ENCODE results near the gene CTDP1.
"Not testable (repeated sequence)": the region's sequence is repeated elsewhere in the genome, so short reads cannot be mapped to it uniquely, and the experiment has no call there.

The CTDP1 gene

DNA sequence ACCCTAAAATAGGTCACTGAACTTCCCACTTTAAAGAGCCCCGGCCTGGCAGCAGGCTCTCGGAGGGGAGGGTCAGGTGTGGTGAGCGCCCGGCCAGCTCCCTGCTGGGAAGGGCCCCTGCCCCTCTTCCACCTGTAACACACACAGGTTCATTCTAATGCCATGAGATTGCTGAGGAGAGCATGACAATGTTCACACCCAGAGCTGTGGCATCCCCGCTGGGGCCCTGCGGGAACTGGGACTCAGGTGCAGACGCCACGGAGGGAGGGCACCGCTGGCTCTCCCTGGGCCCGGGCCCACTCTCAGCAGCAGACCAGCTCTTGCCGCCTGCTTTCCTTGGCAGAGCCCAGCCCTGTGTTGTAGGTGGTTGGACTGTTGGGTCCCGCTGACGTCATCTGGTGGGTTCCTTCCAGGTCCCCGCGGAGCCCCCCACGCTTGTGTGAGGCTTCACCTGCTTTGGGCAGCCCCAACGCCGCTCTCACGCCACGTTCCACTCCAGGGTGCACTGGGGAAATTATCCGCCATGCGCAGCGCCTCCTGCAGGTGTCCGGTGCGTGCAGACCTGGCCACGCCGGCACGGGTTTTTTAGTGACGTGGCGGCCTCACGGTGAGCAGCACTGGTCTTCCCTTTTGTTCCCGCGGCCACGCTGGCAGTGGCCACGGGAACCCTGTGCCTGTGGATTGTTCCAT is 67.7 kb downstream of the CTDP1 start:
- DNase-seq = no peak

DNA sequence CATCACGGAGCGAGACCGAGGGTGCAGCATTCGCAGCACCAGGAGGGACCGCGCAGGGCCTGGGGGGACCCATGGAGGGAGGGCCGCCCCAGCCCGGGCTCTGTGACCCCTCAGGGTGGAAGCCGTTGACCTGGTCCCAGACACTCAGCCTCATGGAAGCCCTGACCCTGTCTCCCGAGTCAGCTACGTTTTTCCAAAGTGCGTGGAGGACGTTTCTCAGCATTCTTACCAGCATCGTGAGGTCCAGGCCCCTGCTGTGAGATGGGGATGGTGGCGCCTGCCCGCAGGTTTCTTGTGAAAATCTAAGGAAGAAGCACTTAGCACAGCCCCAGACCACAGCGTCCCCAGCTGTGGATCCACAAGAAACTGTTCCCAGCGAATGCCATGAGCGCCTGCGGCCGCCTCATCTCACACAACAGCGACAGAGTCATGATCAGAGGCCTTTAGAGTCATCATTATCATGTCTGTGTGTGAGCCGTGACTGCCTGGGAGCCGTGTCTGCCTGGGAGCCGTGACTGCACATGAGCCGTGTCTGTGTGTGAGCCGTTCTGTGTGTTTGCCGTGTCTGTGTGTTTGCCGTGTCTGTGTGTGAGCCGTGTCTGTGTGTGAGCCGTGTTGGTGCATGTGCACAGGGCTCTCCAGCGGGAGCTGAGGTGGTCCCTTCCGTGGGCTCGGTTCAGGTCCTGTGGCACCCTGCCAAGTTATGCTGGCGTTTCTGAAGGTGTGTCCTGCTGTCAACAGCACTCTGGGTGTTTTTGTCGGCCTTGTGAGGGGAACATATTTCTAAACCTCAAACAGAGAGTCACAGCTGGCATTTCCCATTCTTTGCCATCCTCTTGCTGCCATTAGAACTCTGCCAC is 68.9 kb downstream of the CTDP1 start:
- no peak for DNase-seq

DNA sequence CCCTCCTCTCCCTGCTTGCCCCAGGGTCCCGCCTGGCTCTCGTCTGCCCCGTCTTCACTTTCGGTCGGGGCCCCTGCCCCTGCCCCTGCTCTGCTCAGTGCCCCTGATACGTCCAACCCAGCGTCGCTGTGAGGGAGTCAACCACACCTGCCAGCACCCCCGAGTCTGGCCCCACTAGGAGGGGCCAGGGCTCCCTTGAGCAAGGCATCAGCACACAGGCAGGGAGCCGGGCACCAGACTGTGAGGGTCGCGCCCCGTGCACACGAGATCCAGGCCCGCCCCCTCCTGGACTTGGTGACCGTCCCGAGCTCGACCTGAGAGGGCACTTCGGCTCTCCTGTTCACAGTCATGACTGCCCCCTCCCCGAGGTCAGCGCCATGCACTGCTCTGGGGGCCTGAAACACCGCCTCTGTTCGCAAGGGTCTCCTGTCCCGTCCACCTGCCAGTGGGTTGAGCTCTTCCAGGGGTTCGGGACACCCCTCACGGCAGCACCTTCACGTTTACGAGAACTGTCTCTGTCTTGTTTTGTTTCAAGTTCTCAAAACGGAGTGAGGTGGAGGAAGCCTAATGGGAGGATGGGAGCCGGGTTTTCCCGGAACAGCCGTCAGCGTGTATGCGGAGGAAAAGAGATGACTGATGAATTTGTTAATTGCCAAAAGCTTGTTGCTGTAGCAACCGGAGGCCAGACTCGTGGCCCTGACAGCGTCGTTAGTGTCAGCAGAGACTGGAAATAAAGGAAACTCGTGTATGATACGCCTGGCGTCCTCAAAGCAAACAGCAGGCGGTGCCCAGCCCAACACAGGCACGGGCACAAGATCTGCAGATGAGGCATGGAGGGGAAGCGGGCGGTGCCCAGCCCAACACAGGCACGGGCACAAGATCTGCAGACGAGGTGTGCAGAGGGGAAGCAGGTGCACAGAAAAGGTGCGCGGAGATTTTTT is 69.9 kb downstream of the CTDP1 start:
- no peak for DNase-seq

DNA sequence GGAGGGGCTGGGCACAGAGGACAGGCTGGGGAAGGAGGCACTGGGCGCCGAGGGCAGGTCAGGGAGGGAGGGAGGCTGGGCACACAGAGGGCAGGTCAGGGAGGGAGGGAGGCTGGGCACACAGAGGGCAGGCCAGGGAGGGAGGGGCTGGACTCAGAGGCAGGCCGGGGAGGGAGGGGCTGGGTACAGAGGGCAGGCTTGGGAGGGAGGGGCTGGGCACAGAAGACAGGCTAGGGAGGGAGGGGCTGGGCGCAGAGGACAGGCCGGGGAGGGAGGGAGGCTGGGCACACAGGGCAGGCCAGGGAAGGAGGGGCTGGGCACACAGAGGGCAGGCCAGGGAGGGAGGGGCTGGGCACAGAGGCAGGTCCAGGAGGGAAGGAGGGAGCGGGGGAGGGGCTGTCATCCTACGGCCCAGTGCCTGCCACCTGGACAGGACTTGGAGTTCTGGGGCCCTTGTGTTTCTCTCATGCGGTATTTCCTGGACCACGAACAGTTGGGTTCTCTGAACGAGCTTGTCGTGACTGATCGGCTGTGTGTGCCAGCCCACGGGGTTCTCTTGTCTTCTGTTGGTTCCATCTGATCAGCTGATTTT is 71.5 kb downstream of the CTDP1 start:
- DNase-seq = no peak

DNA sequence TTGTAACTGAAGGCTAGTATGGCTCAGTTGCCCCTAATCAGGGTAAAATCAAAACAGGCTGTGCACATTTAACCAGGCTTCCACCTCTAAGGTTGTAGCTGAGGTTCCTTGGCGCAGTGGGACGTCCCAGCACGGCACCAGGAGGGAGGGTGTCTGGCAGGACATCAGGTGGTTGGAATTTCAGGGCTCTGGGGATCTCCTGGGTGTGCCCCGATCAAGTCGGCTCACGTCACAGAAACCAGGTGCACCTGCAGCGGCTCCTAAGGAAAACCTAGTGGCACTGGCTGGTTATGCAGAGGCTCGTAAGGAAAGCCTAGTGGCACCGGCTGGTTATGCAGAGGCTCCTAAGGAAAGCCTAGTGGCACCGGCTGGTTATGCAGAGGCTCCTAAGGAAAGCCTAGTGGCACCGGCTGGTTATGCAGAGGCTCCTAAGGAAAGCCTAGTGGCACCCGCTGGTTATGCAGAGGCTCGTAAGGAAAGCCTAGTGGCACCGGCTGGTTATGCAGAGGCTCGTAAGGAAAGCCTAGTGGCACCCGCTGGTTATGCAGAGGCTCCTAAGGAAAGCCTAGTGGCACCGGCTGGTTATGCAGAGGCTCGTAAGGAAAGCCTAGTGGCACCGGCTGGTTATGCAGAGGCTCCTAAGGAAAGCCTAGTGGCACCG is 72.4 kb downstream of the CTDP1 start:
- DNase-seq = not testable (repeated sequence)

DNA sequence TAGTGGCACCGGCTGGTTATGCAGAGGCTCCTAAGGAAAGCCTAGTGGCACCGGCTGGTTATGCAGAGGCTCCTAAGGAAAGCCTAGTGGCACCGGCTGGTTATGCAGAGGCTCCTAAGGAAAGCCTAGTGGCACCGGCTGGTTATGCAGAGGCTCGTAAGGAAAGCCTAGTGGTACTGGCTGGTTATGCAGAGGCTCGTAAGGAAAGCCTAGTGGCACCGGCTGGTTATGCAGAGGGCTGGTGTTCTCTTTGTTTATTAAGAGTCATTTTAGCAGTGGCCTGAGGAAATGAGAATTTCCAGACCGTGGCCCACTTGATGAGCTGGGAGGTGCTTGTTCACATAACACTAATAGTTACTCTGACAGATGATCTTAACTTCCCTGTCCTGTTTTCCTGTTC is 73.3 kb downstream of the CTDP1 start:
- not testable (repeated sequence) for DNase-seq

DNA sequence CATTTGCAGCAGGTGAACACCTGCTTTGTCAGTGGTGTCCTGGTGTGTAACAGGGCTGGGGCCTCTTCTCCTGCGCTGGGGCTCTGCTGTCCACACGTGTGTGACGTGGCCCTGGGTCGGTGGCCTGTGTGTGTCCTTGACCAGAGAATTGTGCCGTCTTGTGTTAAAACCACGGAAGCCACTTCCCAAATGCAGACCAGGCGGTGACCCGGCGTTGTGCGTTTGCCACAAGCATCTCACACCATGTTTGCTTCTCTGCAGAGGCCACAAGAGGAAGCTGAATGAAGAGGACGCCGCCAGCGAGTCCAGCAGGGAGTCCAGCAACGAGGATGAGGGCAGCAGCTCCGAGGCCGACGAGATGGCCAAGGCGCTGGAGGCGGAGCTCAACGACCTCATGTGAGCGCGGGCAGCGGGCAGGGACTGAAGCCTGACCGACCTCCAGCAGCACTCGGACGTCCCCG is 73.8 kb downstream of the CTDP1 start:
- no peak for DNase-seq

DNA sequence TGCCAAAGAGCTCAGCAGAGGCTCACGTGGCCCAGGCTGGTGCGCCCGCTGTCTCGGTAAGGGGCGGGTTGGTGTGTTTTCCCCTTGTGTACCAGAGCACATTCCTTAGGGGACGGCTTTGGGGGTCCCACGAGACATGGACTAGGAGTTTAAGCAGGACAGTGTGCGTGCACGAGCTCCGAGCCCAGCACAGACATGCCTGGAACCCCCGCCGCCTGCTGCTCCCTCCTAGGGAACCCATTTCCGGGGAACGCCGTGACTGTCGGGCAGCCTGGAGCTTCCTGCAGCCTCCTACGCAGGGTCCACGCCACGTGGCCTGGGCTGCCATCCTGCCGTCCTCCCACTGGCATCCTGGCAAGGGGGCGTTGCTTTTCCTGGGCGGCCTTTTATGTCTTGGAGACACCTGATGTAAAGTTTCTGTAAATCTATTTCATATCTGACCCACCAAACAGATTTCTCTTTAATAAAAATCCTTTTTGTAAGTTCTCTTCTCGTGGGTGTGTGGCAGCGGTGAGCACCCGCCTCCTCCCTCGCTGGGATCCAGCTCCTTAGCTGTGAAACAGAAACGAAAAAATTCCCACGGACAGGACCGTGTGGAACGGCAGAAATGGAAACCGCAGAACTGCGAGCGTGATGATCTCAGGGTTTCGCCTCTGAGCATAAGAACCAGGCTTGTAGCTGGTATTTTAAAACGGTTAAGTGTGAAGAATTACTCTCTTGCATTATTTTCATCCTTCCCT is 74.6 kb downstream of the CTDP1 start:
- no peak for DNase-seq

DNA sequence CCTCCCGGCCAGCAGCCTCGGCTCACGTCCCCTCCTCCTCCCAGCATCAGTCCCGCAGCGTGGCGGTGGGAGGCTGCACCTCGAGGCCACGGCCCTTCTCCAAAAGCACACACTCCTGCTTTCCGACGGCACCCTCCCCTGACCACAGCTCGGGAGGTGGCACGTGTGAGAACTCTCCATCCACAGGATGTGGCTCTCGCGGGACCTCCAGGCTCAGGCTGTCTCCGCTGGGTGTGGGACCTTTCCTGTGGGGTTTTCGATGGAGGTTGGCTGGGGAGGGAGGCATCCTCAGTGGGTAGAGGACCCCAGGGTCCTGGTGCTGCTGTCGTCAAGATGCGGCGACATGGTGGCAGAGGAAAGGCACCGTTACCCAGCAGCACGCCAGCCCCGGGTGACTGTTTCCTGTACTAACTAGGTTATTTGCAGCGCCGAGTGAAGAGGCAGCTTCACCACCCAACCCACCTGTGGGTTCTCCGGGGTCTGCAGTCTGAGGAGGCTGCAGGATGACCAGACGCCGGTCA is 75.3 kb downstream of the CTDP1 start:
- DNase-seq = no peak

DNA sequence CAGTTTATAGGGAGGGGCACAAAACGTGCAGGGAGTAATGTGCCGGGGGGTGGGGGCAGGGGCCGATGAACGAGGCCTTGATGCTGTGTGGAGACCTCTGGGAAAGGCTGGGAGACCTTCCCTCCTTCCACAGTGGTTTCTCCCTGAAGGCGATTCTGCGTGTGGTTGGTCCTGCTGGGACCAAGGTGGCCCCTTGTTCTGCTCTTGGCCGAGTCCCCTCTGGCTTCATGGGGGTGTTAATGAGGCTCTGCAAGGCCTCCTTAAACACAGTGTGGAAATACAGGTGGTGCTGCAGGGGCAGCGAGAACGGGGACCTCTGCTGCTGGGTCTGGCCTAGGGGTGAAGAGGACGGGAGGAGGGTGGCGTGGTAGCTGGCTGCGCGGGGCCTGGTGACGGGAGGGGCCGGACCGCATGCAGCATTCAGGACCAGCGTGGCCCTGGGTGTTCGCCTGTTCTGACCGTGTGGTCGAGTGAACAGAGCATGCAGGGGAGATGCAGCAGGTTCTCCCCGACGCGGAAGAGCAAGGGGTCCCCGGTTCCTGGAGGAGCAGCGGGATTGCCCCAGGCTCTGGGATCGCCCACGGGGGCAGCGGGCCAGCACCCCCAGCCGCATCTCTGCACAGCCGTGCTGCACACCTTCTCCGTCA is 76.0 kb downstream of the CTDP1 start:
- no peak for DNase-seq

DNA sequence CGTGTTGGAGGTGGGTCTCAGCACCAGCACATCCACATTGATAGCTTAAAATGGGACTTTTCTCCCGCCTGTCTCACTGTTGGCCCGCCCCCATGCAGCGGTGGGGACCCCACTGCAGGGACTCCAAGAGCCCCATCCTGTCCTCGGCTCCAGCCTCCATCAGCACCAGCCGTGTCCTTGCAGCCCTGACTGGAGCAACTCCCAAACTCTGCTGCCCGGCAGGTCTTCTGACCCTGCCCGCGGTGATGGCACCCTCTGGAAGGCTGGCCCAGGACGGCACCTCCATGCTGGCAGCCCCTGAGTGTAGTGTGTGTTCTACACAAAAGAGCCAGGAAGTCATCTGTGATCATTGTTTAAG is 76.5 kb downstream of the CTDP1 start:
- DNase-seq = no peak

DNA sequence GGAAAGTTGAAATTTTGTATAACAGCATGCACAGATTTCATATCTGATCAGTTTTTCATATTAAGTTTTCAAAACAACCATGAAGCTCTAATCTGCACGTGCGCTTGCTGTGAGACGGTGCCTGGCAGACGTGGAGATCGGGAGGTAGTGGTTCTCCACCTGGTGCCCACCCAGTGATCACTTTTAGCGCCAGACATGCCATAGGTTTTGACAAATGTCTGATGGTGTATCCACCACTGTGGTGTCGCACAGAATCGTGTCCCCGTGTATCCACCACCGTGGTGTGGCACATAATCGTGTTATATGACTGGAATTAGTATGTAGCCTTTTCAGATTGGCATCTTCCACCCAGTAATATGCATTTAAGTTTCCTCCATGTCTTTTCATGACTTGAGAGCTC is 77.2 kb downstream of the CTDP1 start:
- no peak for DNase-seq

DNA sequence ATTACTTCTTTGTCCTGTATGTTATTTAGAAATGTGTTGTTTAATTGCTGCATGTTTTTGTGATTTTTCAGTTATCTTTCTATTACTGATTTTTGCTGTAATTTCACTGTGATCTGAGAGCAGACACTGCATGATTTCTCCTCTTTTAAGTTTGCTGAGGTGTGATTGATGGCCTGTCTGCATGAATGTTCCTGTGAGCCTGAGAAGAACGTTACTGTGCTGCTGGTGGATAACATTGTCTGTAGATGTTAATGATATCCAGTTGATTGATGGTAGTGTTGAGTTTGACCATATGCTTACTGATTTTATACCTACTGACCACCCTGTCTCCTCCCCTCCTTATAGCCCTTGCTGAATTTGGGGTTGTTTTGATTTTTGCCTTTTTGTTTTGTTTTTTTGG is 80.7 kb downstream of the CTDP1 start:
- no peak for DNase-seq

DNA sequence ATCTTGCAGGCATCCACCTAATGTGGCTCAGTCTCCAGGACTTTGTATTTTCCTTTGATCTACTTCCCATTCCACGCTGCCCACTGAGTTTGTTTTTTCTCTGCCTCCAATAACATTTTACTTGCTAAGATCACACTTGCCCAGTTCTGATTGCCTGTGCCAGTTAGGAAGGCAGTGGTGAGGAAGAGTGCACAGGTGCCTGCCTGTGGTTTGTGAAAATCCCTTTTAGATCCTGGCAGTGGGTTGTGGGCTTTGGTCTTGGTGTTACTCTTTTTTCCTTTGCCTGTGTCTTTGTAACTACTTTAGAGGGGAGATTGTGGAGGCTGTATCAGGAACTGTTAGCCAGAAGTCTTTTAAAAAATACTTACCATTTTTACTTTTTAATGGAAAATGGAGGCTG is 81.3 kb downstream of the CTDP1 start:
- DNase-seq = no peak

DNA sequence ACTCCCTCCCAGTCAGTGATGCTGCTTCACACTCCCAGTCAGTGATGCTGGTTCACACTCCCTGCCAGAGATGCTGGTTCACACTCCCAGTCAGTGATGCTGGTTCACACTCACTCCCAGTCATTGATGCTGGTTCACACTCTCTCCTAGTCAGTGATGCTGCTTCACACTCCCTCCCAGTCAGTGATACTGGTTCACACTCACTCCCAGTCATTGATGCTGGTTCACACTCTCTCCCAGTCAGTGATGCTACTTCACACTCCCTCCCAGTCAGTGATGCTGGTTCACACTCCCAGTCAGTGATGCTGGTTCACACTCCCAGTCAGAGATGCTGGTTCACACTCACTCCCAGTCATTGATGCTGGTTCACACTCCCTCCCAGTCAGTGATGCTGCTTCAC is 83.8 kb downstream of the CTDP1 start:
- no peak for DNase-seq

DNA sequence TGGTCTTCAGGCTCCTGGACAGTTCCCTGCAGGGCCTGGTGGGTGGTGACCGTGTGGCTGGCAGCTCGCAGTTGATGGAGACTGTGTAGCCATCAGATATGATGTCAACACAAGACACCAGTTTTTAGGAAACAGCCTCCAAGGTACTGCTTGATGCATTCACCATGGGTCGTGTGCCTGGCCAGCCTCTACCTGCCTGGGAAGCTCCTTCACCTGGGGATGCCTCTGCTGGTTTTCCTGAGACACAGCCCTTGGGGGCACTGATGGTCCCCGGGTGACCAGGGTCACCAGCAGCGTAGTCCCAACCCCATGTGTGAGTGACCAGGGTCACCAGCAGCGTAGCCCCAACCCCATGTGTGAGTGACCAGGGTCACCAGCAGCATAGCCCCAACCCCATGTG is 84.5 kb downstream of the CTDP1 start:
- no peak for DNase-seq

DNA sequence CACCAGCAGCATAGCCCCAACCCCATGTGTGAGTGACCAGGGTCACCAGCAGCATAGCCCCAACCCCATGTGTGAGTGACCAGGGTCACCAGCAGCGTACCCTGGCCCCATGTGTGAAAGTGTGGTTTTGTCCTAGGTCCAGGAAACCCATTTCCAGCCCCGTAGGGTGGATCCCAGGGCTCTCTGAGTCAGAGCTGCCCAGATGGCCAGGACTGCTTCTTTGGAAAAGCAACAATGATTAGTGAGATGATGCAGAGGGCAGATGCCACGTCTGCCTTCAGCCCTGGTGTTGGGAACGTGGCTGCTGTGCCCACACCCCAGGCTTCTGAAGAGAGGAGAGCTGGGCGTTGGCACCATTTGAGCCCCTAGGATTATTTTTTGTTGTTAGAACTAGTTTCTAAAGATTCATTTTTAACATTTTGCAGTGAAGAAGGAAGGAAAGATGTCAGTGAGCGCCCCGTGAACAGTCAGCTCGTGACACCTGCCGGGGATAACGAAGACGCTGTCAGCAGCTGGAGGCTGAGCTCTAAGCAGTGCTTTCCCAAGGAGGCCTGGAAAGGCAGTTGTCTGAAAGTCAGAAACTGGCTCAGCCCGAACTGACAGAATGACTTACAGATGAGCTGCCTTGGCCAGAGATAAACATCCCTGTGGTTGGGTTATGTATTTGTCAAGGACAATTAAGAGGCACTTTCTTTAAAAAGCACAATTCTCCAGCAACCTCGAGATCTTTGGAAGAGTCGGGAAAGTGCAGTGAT is 86.1 kb downstream of the CTDP1 start:
- DNase-seq = no peak

DNA sequence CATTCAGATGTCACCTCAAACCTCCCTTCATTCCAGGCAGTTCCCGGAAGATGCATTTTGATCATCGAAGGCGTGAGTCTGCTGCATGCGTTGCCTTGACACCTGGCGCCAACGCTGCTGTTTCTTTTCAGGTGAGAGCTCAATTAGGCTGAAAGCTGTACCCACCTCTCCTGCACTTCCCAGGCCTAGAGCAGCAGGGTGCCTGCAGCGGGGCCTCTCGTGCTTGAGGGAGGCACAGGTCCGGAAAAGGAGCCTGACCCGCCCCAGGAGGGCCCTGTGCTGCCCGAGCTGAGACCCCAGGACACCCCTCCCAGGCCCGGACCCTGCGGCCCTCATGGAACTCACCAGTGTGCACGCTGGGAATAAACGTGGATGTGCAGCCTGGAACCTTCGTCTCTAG is 86.7 kb downstream of the CTDP1 start:
- no peak for DNase-seq

DNA sequence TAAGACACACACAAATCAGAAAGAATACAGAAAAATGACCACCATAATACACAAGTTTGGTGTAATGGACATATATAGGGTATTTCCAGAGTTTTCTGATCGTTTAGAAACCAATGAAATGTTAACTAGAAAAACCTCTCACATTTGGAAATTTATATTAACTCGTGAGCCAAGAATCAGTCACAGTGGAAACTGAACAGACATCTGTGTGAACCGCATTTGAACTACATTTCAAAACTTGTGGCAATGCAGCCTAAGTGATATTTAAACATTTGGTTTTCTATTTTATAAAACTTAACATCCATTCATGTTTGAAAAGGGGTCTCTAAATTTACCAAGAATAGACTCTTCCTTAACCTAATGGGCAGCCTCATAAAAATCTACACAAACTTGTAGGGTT is 89.1 kb downstream of the CTDP1 start:
- no peak for DNase-seq

Measured in fibroblast of skin of back (primary cell).